Measurements from ENCODE around the gene THAP9.
A peak's percentile ranks its signal among the peaks of the same experiment; 100 is the strongest.
"Not testable (repeated sequence)": the region's sequence is repeated elsewhere in the genome, so short reads cannot be mapped to it uniquely, and the experiment has no call there.

The THAP9 gene

DNA sequence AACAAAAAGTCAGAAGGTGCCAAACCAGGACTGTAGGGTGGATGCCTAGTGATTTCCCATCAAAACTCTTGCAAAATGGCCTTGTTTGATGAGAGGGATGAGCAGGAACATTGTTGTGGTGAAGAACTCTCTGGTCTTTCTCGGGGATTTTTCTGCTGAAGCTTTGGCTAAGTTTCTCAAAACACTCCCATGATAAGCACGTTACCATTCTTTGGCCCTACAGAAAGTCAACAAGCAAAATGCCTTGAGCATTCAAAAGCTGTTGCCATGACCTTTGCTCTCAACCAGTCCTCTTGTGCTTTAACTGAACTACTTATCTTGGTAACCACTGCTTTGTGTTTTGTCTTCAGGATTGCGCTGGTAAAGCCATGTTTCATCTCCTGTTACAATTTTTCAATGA is 6.6 kb upstream of the THAP9 start:
- DNase-seq, result no peak

DNA sequence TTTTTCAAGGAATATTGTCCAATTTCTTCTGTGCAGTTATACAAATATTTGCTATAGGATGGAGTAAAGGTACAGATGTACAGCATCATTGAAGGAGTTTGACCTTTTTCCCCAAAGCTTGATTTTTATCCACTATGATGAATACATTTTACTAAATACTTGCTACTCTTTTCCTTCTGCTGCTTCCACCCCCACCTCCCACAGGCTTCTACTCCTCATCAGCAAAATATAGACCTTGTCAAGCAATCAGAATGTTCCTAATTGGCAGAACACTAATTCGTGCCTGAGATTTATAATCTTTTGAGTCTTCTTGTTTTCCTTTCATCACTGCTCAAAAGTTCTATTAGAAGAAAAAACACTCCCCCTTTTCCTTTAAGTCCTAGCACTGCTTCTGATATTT is 3.8 kb upstream of the THAP9 start:
- DNase-seq, result no peak

DNA sequence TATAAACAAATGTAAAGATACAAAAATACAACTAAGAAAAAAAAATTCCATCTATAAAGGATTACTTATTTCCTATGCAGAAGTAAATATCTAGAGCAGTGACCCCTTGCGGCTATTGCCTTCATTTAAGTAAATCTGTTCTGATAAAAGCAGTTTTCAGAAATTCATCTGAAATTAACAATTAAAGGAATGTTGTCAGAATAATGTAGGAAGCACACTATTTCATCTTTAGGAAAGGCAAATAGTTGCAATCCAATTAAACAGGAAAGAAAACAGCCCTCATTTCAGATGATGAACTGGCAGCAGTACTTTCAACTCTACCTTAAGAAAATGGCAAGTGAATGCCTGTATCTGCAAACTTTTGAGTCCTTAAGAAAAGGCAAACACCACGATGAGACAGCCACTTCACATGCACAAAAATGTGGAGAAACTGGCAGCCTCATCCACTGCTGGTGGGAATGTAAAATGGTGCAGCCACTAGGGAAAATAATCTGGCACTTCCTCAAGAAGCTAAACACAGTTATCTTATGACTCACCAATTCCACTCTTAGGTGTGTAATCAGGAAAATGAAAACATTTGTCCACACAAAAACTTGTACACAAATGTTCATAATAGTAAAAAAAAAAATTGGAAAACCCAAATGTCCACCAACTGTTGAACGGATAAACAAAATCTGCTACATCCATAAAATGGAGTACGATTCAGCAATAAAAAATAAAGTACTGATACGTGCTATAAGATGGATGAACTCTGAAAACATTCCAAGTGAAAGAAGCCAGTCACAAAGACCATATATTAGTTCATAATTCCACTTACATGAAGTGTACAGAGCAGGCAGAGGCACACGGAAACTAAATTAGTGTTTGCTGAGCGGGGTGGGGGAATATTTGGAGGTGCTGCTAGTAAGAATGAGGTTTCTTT is 2.0 kb upstream of the THAP9 start:
- peak; percentile 26 for DNase-seq

- DNase-seq, result no peak
Observed at GRCh38 chr4:82899374-82900065, 1.0 kb upstream of the THAP9 start.

GRCh38 chr4:82900066-82900410 is 497 bp upstream of the THAP9 start:
- no peak for DNase-seq

GRCh38 chr4:82901183-82901718 is 716 bp downstream of the THAP9 start:
- DNase-seq, result no peak

- DNase-seq, result no peak
Observed at GRCh38 chr4:82903737-82904136, 3.2 kb downstream of the THAP9 start.

DNA sequence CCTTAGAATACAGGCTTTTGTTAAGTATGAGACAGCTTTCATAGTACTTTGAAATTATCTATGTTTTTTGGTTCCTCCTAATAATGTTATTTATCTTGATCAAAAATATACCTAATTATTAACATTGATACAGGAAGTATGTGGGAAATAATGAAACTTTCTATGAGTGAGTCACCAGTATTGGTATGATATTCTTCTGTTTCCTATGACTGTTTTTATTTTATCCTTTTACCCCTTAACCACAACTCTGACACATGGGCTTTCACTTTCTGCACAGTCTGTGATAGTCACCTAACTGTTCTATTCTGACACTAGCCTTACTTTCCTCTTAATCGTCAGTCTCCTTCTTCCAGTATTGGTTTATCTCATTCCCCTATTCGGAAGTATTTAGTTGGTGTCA is 4.7 kb downstream of the THAP9 start:
- DNase-seq, result peak; percentile 17

- DNase-seq, result no peak
Observed at GRCh38 chr4:82906469-82906868, 5.9 kb downstream of the THAP9 start.

GRCh38 chr4:82909326-82909725 is 8.8 kb downstream of the THAP9 start:
- DNase-seq, result no peak

- DNase-seq, result no peak
Observed at GRCh38 chr4:82913305-82913704, 12.8 kb downstream of the THAP9 start.

- not testable (repeated sequence) for DNase-seq
Observed at GRCh38 chr4:82913968-82914367, 13.4 kb downstream of the THAP9 start.

- DNase-seq, result no peak
Observed at GRCh38 chr4:82918091-82918490, 17.6 kb downstream of the THAP9 start.

- no peak for DNase-seq
Observed at GRCh38 chr4:82919386-82919785, 18.9 kb downstream of the THAP9 start.

DNA sequence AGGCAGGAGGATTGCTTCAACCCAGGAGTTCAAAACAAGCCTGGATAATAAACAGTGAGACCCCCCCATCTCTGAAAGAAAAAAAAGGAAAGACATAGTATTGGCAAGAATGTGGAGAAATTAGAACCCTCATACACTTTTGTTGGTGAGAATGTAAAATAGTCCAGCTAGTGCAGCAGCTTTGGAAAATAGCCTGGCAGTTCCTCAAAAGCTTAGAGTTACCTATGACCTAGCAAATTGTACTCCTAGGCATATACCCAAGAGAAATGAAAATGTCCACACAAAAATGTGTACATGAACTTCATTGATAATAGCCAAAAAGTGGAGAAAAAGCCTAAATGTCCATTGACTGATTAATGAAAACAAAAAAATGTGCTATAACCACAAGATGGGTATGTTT is 21.3 kb downstream of the THAP9 start:
- no peak for DNase-seq

DNA sequence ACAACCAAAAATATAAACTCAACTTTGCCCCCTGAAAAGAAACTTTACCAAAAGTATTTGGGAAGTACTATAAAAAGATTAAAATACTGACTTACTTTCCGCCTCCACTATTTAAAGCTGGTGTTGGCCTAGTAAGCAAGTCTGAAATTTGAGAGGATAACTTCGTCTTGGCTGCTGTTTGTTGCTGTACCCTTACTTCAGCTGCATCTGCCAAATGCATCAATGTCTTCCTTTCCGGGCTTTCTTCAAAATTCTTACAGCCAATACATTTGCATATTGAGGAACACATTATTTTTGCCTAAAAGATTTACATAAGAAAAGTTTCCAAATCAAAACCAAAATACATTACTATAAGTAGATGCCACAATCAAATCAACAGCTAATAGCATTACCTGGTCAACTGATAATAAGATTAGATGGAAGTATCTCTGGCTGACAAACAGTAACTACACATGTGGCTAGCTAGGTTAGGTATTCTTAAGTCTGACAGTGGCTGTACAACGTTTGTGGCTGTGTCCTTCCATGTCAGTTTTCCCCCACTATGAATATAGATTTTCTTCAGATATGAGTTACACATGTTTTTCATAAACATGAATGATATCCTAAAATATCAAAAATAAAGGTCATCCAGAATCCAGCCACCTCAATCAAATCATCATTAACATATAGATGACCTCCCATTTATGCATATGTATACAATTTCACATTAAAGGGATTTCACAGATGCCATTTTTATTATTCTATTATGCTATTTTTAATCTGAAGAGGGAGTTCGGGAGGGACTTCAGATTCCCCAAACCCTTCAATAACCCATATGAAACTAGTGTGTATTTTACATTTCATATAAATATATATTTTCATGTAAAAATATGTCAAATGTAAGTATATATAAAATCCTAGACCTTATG is 30.6 kb downstream of the THAP9 start:
- DNase-seq, result no peak

GRCh38 chr4:82934441-82934840 is 33.9 kb downstream of the THAP9 start:
- DNase-seq, result no peak

DNA sequence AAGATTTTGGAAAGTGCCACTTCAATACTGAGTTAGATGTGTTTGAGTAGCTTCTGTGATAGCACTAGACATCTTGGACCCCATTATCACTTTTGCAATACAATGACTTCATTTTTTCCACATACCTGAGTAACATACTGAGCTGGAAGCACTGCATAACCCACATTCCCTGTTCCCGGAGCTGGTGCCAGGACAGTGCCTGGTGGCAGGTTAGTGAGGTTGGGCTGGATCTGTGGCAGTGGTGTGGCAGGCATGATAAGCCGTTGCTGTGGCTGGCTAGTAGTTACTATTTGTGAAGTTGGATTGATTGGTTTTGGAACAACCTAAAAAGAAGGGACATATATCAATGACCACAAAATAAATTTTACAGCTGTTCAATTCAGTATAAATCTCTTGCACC is 38.9 kb downstream of the THAP9 start:
- no peak for DNase-seq

GRCh38 chr4:82947498-82947897 is 47.0 kb downstream of the THAP9 start:
- no peak for DNase-seq

DNA sequence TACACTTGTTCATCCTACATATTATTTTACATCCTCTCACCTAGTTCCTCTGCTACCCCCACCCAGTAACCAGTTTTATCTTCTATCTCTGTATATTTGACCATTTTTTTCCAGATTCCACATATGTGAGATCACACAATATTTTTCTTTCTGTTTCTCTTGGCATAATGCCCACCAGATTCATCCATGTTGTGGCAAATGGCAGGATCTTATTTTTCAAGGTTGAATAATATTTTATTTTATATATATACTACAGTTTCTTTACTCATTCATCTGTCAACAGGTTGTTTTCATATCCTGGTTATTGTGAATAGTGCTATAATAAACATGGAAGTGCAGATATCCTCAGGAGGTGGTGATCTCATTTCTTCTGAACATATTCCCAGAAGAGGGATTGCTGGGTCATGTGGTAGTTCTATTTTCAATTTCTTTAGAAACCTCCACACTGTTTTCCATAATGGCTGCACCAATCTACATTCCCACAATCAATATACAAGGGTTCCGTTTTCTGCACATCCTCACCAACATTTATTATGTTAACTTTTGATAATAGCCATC is 48.2 kb downstream of the THAP9 start:
- no peak for DNase-seq

DNA sequence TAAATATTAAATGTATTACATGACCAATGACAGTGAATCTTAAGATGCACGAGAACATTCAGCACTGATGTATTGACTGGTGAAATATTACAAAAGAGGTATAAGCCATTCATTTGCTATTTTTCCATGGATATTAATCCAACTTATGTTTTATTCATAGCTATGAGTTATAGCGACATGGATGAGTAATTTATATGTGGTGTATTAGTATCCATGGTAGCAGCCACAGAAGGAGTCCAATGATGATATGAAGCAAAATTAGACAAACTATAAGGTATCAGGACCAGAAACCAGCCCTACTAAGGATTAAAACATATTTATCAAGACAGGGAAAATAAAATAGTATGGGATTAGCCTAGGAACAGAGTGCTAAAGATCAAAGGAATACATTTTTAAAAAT is 50.7 kb downstream of the THAP9 start:
- no peak for DNase-seq

DNA sequence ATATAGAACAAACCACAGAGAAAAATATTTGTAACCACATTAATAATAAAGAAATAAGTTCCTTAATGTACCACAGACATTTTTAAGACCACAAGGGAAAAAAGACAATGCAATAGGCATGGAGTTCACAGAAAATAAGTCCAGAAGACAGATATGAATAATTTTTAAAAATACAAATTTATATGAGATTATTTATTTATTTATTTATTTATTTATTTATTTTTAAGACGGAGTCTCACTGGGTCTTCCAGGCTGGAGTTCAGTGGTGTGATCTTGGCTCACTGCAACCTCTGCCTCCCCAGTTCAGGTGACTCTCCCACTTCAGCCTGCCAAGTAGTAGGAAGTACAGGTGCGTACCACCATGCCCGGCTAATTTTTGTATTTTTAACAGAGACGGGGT is 53.7 kb downstream of the THAP9 start:
- DNase-seq, result no peak

DNA sequence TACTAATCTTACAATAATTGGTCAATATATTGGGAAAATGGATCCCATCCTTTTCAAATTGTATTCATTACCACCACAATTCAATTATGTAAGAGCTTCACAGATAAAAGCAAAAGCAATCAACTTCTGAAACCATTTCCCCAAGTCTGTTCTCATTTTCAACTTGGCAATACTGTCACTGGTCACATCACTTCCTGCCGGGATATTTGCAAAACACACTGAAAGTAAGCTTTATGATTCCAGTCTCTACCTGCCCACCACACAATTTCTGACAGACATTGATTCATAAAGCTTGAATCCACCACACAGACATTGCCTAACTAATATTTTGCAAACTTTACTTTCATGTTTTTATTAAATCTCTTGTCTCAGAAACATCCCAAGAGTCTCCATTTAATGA is 56.5 kb downstream of the THAP9 start:
- no peak for DNase-seq
